Glomerular visceral epithelial cell (primary cell): Measurements from ENCODE around the gene DCK.

Source experiments
- DNase-seq: peaks from one replicate; pipeline ENCODE4 v3.0.0-alpha.2; 2016; ENCODE audit errors: extremely low spot score

Gene DCK

GRCh38 chr4:70993181-70994068 lies at the start of gene DCK:
Gene DCK, plus strand, starts transcription at chr4:70993649. Its CDS starts 187 bp downstream, at chr4:70993836.
- DNase-seq: peak; percentile 97

- DNase-seq: no peak
These were observed 48.4 kb upstream of the DCK start for GRCh38 chr4:70945046-70945445.

GRCh38 chr4:70945452-70946055 lies 47.9 kb upstream of the DCK start:
- DNase-seq: no peak

- DNase-seq: no peak
These were observed 46.5 kb upstream of the DCK start for GRCh38 chr4:70946939-70947338.

- DNase-seq: no peak
These were observed 44.7 kb upstream of the DCK start for GRCh38 chr4:70948665-70949260.

GRCh38 chr4:70954032-70954431 lies 39.4 kb upstream of the DCK start:
- DNase-seq: no peak

GRCh38 chr4:70956549-70957210 lies 36.8 kb upstream of the DCK start:
- DNase-seq: no peak

- DNase-seq: peak; percentile 33
These were observed 34.8 kb upstream of the DCK start for GRCh38 chr4:70958681-70959080.

- peak; percentile 86 for DNase-seq
These were observed 24.4 kb upstream of the DCK start for GRCh38 chr4:70969076-70969475.

GRCh38 chr4:70976252-70976651 lies 17.2 kb upstream of the DCK start:
- DNase-seq: no peak

- DNase-seq: no peak
These were observed 13.9 kb upstream of the DCK start for GRCh38 chr4:70979445-70980008.

GRCh38 chr4:70980196-70980595 lies 13.3 kb upstream of the DCK start:
- no peak for DNase-seq

- DNase-seq: no peak
These were observed 9.3 kb upstream of the DCK start for GRCh38 chr4:70984106-70984505.

- DNase-seq: no peak
These were observed 8.9 kb upstream of the DCK start for GRCh38 chr4:70984589-70984988.

GRCh38 chr4:70991596-70991995 lies 1.9 kb upstream of the DCK start:
- DNase-seq: no peak

- DNase-seq: no peak
These were observed 1.0 kb upstream of the DCK start for GRCh38 chr4:70992391-70992881.

- DNase-seq: no peak
These were observed 569 bp downstream of the DCK start for GRCh38 chr4:70994069-70994366.

GRCh38 chr4:70994387-70995099 lies 1.1 kb downstream of the DCK start:
- DNase-seq: no peak

GRCh38 chr4:70996018-70996360 lies 2.5 kb downstream of the DCK start:
- DNase-seq: no peak

GRCh38 chr4:70997036-70997435 lies 3.6 kb downstream of the DCK start:
- no peak for DNase-seq

GRCh38 chr4:70997546-70997945 lies 4.1 kb downstream of the DCK start:
- no peak for DNase-seq
